Measurements from ENCODE around the gene FBXL16. TPM values are rescaled to one million over a fixed set of nuclear protein-coding genes. Genes with fewer than 3 reads are reported as not detected.

Gene FBXL16
- total RNA-seq, 4 donors from 2014 or later, result 0.42 to 1.2 (median 0.51) TPM

GRCh38 chr16:726188-726437 is 20.5 kb upstream of the FBXL16 start:
- no CpG with 5 or more reads among the region's 9 CpGs for WGBS
- Histone ChIP-seq H3K27me3 (peaks cover 0 to 53% (median 24%) of the 10 kb centered on the region in 4 donors), H3K4me3 (peak overlapping the region in 2 of 4 donors; percentile 56 to 61), H3K9me3 (no peaks in the 10 kb centered on the region), H3K27ac (replicated peaks in 1 of 4) (no peak overlapping the region), H3K4me1 (peaks cover 32 to 50% (median 45%) of the 10 kb centered on the region in 4 donors), H3K36me3 (peaks cover 2 to 21% (median 13%) of the 10 kb centered on the region in 4 donors)
- no peak for TF ChIP-seq POLR2AphosphoS5 (IDR thresholded peaks at IDR 0.05)
- TF ChIP-seq, protein P1, sequence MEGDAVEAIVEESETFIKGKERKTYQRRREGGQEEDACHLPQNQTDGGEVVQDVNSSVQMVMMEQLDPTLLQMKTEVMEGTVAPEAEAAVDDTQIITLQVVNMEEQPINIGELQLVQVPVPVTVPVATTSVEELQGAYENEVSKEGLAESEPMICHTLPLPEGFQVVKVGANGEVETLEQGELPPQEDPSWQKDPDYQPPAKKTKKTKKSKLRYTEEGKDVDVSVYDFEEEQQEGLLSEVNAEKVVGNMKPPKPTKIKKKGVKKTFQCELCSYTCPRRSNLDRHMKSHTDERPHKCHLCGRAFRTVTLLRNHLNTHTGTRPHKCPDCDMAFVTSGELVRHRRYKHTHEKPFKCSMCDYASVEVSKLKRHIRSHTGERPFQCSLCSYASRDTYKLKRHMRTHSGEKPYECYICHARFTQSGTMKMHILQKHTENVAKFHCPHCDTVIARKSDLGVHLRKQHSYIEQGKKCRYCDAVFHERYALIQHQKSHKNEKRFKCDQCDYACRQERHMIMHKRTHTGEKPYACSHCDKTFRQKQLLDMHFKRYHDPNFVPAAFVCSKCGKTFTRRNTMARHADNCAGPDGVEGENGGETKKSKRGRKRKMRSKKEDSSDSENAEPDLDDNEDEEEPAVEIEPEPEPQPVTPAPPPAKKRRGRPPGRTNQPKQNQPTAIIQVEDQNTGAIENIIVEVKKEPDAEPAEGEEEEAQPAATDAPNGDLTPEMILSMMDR (IDR thresholded peaks at IDR 0.05), result no peak
- no peak for TF ChIP-seq EP300 (IDR thresholded peaks at IDR 0.05)
- TF ChIP-seq POLR2A (IDR thresholded peaks at IDR 0.05; ENCODE audit: low read depth), result no peak
- DNase-seq (ENCODE audit: extremely low spot score), result no peak
- intact Hi-C loops (cut with DNase I), result no loop called here

DNA sequence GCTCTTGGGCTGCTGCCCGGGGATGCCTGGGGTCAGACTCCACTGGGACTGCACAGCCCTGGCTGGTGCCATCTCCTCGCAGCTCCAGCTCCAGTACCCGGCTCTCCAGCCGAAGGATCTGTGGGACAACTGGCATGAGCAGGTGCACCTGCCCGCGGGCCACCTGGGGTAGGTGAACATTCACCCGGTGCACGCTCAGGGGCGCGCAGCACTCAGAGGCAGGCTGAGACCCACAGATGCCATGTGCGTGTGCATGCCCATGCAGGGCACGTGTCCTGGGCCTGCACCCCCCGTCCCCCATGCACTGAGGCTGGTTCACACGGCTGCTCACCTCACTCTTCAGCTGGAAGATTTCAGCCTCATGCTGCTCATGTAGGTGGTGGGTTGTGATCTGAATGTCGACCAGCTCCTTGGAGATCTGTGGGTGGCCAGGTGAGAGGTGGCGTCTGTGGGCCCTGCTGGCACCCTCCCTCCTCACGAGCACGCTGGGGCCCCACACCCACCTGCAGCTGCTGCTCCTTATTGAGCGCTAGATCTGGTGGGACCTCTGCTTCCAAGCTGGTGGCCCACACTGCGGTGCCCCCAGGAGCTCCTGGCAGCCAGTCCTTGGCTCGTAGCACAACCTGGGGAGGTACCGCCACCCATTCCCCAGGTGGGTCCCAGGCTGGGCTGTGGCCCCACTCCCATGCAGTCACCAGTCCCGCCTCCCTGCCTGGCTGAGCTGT is 20.0 kb upstream of the FBXL16 start:
- no peak overlapping the region for H3K27ac ChIP-seq (replicated peaks in 1 of 4)
- no peak overlapping the region for H3K4me3 ChIP-seq
- peaks cover 33 to 52% (median 46%) of the 10 kb centered on the region in 4 donors for H3K4me1 ChIP-seq
- TF ChIP-seq, protein P1 (IDR thresholded peaks at IDR 0.05), result no peak
- H3K9me3 ChIP-seq, result no peaks in the 10 kb centered on the region
- no peak for DNase-seq (ENCODE audit: extremely low spot score)
- whole genome bisulfite sequencing, result 78% methylated on average over 8 of the region's 23 CpGs
- H3K27me3 ChIP-seq, result peaks cover 0 to 53% (median 24%) of the 10 kb centered on the region in 4 donors
- H3K36me3 ChIP-seq, result peaks cover 0 to 16% (median 9%) of the 10 kb centered on the region in 4 donors
- intact Hi-C loops (cut with DNase I), result no loop called here

GRCh38 chr16:725041-725376 is 19.4 kb upstream of the FBXL16 start:
- TF ChIP-seq EP300 (IDR thresholded peaks at IDR 0.05) (no peak), POLR2A (IDR thresholded peaks at IDR 0.05; ENCODE audit: low read depth) (no peak), POLR2AphosphoS5 (IDR thresholded peaks at IDR 0.05) (no peak)
- TF ChIP-seq, protein P1 (IDR thresholded peaks at IDR 0.05), result no peak
- Histone ChIP-seq H3K4me3 (no peak overlapping the region), H3K9me3 (no peaks in the 10 kb centered on the region), H3K27me3 (peaks cover 0 to 53% (median 24%) of the 10 kb centered on the region in 4 donors), H3K4me1 (peaks cover 39 to 58% (median 52%) of the 10 kb centered on the region in 4 donors), H3K27ac (replicated peaks in 1 of 4) (no peak overlapping the region), H3K36me3 (peaks cover 0 to 10% (median 3%) of the 10 kb centered on the region in 4 donors)
- intact Hi-C loops (cut with DNase I), result no loop called here
- WGBS, result no CpG with 5 or more reads among the region's 7 CpGs
- DNase-seq (ENCODE audit: extremely low spot score), result no peak

- intact Hi-C loops (cut with DNase I), result no loop called here
- H3K4me1 ChIP-seq, result peaks cover 45 to 64% (median 58%) of the 10 kb centered on the region in 4 donors
- no CpG with 5 or more reads among the region's 29 CpGs for WGBS
- H3K36me3 ChIP-seq, result peaks cover 0 to 6% (median 2%) of the 10 kb centered on the region in 4 donors
- DNase-seq (ENCODE audit: extremely low spot score), result no peak
- no peak overlapping the region for H3K4me3 ChIP-seq
- H3K27ac ChIP-seq (replicated peaks in 1 of 4), result no peak overlapping the region
- H3K27me3 ChIP-seq, result peaks cover 0 to 53% (median 24%) of the 10 kb centered on the region in 4 donors
- H3K9me3 ChIP-seq, result no peaks in the 10 kb centered on the region
- TF ChIP-seq POLR2A (IDR thresholded peaks at IDR 0.05; ENCODE audit: low read depth), result no peak
- TF ChIP-seq POLR2AphosphoS5 (IDR thresholded peaks at IDR 0.05), result no peak
- TF ChIP-seq, protein P1 (IDR thresholded peaks at IDR 0.05), result no peak
- no peak for TF ChIP-seq EP300 (IDR thresholded peaks at IDR 0.05)
These were observed 18.8 kb upstream of the FBXL16 start for GRCh38 chr16:724188-725040.
